NCI-H1436 (cell line): ENCODE results near the gene ADGRL3.
"Not testable (repeated sequence)": the region's sequence is repeated elsewhere in the genome, so short reads cannot be mapped to it uniquely, and the experiment has no call there.

Source experiments
- DNase-seq: peaks from one replicate; lab custom pipeline; 2025; lab: John Stamatoyannopoulos, UW

ADGRL3 gene

DNA sequence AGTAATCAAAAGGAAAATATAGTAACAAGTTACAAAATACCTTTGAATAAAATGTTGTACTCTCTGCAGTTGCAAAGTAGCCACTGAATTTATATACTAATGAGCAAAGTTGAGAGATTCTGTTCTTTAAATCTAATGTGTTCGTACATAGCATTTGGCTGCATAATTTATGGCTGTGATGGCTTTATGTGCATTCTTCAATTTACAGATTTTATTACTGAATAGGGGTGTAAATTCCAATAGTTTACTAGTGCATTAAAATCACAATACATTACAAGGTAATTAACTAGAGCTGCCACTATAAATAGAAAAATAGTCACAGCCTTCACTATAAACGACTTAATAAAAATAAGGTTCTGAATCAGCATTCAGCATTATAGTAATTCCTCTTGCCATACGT, 620.0 kb downstream of the ADGRL3 start:
- no peak for DNase-seq

- DNase-seq = no peak
These were observed 624.3 kb downstream of the ADGRL3 start for GRCh38 chr4:61824454-61824853.

DNA sequence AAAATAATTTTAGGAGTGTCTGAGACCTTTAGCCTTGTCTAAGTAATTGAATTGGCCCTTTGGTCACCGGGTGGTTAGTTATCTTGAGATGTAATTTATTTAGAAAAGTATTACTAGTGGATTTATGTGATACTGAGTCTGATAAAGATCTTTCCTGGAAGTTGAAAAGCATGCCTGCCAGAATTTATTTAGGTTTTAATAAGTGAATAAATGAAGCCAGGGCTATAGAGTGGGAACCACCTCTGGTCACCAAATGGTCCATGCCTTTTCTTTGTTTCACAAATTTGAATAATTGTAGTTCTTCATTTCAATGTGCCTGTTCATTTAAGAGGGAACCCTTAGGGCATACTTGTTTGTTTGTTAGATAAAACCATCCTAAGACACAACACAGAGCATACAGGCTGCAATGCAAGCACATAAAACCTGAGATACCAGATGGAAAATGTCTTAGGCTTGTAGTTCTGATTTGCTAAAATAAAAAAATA, 627.8 kb downstream of the ADGRL3 start:
- no peak for DNase-seq

- DNase-seq = no peak
These were observed 628.8 kb downstream of the ADGRL3 start for GRCh38 chr4:61828960-61829359.

DNA sequence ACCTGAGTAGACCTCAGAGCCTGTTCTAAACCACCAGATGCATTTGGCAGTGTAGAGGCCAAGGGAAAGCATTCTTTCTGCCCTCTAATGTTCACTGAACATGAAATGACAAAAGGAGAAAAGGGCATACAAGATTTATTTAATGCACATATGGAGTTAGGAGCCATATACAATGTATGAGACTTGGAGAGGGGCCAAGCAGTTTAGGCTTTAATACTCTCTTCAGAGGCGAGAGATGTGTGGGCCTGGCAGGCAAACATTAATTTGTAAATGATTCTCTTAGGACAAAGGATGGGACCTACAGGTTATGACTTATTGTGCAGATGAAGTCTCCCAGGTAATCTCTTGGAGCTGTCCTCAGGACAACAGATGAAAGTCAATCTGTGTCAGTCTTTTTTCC, 631.9 kb downstream of the ADGRL3 start:
- DNase-seq = no peak

- no peak for DNase-seq
These were observed 637.3 kb downstream of the ADGRL3 start for GRCh38 chr4:61837395-61837794.

- no peak for DNase-seq
These were observed 637.9 kb downstream of the ADGRL3 start for GRCh38 chr4:61838072-61838471.

DNA sequence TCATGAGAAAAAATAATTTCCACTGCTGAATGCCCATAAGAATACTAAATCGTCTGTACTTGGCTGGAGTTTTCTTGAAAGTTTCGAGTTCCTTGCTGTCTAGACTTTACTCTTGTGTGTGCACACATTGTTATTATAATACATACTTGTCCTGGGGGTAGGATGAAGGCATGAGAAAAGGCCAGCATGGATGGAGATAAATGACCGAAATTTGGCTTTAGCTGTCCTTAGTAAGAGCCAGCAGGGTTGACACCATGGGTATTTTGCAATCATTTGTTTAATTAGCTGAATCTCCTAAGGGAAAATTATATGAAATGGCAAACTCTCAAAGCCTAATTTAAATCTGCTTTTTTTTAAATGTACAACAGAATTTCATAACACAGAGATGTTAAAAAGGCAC, 641.6 kb downstream of the ADGRL3 start:
- DNase-seq = no peak

DNA sequence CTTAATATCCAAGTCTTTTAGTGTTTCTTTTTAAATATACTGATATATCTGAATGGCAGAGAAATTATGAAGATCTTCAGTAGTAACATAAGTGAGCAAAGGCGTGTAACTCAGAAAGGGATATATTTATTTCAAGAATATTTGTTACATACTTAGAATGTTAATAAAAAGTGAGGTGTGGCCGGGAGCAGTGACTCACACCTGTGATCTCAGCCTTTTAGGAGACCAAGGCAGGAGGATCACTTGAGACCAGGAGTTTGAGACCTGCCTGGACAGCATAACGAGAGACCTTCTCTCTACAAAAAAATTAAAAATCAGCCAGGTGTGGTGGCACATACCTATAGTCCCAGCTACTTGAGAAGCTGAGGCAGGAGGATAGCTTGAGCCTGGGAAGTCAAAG, 651.0 kb downstream of the ADGRL3 start:
- no peak for DNase-seq

DNA sequence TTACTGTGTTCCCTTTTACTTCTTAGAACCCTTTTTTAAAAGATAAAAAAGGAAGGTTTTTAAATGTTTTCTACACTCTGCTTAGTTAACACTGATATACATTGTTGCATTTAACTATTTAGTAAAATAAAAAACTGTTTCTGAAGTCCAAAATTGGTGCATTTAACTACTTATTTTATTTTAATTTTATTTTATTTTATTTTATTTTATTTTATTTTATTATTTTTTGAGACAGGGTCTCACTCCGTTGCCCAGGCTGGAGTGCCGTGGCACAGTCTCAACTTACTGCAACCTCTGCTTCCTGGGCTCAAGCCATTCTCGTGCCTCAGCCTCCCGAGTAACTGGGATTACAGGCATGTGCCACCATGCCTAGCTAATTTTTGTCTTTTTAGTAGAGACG, 652.0 kb downstream of the ADGRL3 start:
- DNase-seq = not testable (repeated sequence)

DNA sequence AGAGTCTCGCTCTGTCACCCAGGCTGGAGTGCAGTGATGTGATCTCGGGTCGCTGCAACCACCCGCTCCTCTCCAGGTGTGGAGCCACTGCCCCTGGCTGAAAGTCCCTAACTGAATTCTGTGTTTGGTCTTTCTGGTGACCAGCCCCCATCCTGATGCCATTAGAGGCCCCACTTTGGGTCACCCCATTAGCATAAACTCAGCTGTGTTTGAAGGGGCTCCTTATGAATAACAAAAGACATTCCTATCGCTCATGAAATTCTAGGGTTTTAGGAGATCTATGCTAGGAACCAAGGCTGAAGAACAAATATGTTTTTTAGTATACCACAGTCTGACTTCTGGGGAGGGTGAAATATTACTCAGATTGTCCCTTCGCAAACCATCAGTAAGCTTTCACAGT, 652.9 kb downstream of the ADGRL3 start:
- DNase-seq = no peak

DNA sequence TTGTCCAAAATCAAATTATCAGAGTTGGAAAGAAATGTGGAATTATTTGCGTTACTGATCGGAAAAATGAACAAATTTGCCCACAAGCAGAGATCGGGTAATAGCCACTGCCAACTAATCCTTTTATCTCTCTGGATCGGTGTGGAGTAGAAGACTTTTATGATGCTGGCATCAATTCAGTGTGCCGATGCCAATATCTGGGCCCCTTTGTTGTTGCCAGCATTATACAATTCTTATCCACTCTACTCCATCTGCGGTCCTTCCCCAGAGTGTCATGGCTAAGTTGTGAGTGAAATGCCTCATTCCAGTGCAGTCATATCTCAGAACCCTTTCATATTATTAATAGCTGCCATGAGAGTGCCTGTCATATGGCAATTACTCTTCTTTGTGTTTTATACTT, 660.2 kb downstream of the ADGRL3 start:
- no peak for DNase-seq

GRCh38 chr4:61864286-61864685, 664.2 kb downstream of the ADGRL3 start:
- no peak for DNase-seq

- no peak for DNase-seq
These were observed 666.4 kb downstream of the ADGRL3 start for GRCh38 chr4:61866378-61867030.

GRCh38 chr4:61872983-61873382, 672.9 kb downstream of the ADGRL3 start:
- no peak for DNase-seq

GRCh38 chr4:61877266-61877665, 677.1 kb downstream of the ADGRL3 start:
- no peak for DNase-seq

DNA sequence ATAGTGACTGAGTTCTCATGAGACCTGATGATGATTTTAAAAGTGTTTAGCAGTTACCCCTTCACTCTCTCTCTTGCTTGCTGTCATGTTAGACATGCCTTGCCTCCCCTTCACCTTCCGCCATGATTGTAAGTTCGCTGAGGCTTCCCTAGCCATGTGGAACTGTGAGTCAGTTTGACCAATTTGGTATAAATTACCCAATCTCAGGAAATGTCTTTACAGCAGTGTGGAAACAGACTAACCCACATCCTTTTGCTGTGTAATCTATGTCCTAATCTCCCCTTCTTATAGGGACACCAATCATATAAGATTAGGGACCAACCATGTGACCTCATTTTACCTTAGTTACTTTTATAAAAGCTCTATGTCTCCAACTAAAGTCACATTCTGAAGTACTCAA, 677.8 kb downstream of the ADGRL3 start:
- DNase-seq = no peak

- DNase-seq = no peak
These were observed 682.3 kb downstream of the ADGRL3 start for GRCh38 chr4:61882381-61882780.

GRCh38 chr4:61886131-61886530, 686.0 kb downstream of the ADGRL3 start:
- no peak for DNase-seq

GRCh38 chr4:61889117-61889516, 689.0 kb downstream of the ADGRL3 start:
- no peak for DNase-seq

DNA sequence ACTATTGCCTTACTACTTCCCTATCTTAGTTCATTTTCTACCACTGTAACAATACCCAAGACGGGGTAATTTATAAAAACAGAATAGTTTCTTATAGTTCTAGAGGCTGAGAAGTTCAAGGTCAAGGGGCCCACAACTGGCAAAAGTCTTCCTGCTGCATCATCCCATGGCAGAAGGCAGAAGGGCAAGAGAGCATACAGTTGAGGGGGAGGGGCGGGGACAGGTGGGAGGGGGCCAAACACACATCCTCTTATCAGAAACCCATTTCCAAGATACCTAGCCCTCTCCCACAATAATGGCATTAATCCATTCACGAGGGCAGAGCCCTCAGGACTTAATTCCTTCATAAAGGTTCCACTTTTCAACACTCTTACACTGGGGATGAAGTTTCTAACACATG, 690.2 kb downstream of the ADGRL3 start:
- no peak for DNase-seq

GRCh38 chr4:61891953-61892352, 691.8 kb downstream of the ADGRL3 start:
- no peak for DNase-seq

GRCh38 chr4:61896634-61897033, 696.5 kb downstream of the ADGRL3 start:
- no peak for DNase-seq

- DNase-seq = no peak
These were observed 708.9 kb downstream of the ADGRL3 start for GRCh38 chr4:61909031-61909430.
